Measurements from ENCODE around the gene ZNF823.

- TF ChIP-seq CTCF (IDR thresholded peaks at IDR 0.05) (no peak), POLR2A (IDR thresholded peaks at IDR 0.05) (no peak), EP300 (IDR thresholded peaks at IDR 0.05) (no peak), POLR2AphosphoS5 (IDR thresholded peaks at IDR 0.05) (no peak)
Observed at GRCh38 chr19:11749751-11750150, 11.0 kb upstream of the ZNF823 start.

All from gastroesophageal sphincter (tissue), 3 donors.